Stimulated activated CD4-positive, alpha-beta T cell treated with anti-CD3 and anti-CD28 coated beads, Interleukin-15, amount 100 ng/mL, for 1 hour (primary cell): ENCODE measurements around the gene SIRT7.

Experiments
- DNase-seq, 2 donors: peaks; one replicate each; pipeline ENCODE4 v3.0.0-alpha.2; 2020; ENCODE audit warnings: low read depth in 1 of 2, low spot score in 1 of 2

Gene SIRT7

GRCh38 chr17:81890447-81891302 is 27.3 kb downstream of the SIRT7 start:
- no peak for DNase-seq

- no peak for DNase-seq
Observed at GRCh38 chr17:81889602-81890001, 28.4 kb downstream of the SIRT7 start.

GRCh38 chr17:81888988-81889595 is 28.9 kb downstream of the SIRT7 start:
- no peak for DNase-seq

- DNase-seq, result no peak
Observed at GRCh38 chr17:81888105-81888987, 29.6 kb downstream of the SIRT7 start.

- no peak for DNase-seq
Observed at GRCh38 chr17:81885869-81886548, 32.0 kb downstream of the SIRT7 start.

GRCh38 chr17:81885454-81885853 is 32.5 kb downstream of the SIRT7 start:
- no peak for DNase-seq

- DNase-seq, result no peak
Observed at GRCh38 chr17:81884968-81885367, 33.0 kb downstream of the SIRT7 start.

GRCh38 chr17:81884520-81884919 is 33.5 kb downstream of the SIRT7 start:
- DNase-seq, result no peak

- no peak for DNase-seq
Observed at GRCh38 chr17:81879121-81879520, 38.9 kb downstream of the SIRT7 start.

GRCh38 chr17:81878294-81878693 is 39.7 kb downstream of the SIRT7 start:
- no peak for DNase-seq

- DNase-seq, result no peak
Observed at GRCh38 chr17:81877569-81877968, 40.4 kb downstream of the SIRT7 start.

GRCh38 chr17:81871387-81872230 is 46.4 kb downstream of the SIRT7 start:
- DNase-seq, result peak; percentile 94 to 95

GRCh38 chr17:81870981-81871386 is 47.0 kb downstream of the SIRT7 start, which contains the start of gene ARHGDIA:
ARHGDIA (minus strand) TSS chr17:81871337; CDS start chr17:81869930, 1,407 bp downstream.
- no peak for DNase-seq

GRCh38 chr17:81870131-81870980 is 47.6 kb downstream of the SIRT7 start:
- DNase-seq, result no peak

- peak in 1 of 2 donors; percentile 18 for DNase-seq
Observed at GRCh38 chr17:81869221-81870130, 48.5 kb downstream of the SIRT7 start.

GRCh38 chr17:81868674-81869220 is 49.2 kb downstream of the SIRT7 start:
- no peak for DNase-seq

GRCh38 chr17:81867991-81868673 is 49.8 kb downstream of the SIRT7 start:
- DNase-seq, result no peak
